CD4-positive, alpha-beta T cell treated with Interleukin-6 for 4 hours (primary cell): ENCODE data around the gene TRAPPC10.
A peak's percentile ranks its signal among the peaks of the same experiment; 100 is the strongest.

Source experiments
- DNase-seq: peaks from one replicate; pipeline ENCODE4 v3.0.0-alpha.2; 2020; ENCODE audit warnings: mixed read lengths

Gene TRAPPC10

DNA sequence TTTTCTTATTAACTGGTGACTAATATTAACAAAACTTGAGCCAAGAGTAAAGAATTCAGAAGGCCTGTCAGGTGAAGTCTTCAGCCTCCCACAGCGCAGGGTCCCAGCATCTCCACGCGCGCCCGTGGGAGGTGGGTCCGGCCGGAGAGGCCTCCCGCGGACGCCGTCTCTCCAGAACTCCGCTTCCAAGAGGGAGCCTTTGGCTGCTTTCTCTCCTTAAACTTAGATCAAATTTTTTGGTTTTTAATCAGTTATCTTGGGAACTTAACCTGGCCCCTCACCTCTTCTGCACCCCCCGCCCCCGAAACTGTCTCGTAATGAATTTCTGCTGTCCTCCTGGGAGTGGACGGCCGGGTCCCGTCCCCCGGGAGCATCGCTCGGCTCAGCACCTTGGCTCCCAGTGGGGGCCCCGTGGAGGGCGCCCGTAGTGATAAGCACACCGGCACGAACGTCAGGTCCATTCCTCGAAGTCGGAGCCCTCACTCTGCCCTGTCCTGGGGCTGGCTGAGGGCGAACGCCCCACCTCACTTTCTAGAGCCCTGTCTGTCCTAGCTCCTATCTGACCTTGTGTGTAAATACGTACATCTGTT, 29.5 kb upstream of the TRAPPC10 start:
- DNase-seq: no peak

DNA sequence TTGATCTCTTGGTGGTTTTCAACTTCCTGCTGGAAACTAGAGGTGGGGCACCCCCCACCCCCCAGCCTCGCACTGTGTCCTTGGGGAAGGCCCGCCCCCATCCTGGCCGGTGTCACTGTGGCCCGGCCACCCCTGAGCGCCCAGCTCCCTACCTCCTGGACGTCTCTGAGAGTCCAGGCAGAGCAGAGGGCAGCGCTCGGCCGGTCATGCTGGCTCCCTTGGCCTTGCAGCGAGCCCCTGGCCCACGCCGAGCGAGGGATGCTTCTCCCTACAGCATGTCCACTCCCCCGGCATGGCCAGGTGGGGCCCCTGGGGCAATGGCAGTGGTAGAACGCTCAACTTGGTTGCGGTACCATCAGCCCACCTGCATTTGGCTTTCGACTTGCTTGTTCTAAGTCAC, 28.7 kb upstream of the TRAPPC10 start:
- DNase-seq: no peak

DNA sequence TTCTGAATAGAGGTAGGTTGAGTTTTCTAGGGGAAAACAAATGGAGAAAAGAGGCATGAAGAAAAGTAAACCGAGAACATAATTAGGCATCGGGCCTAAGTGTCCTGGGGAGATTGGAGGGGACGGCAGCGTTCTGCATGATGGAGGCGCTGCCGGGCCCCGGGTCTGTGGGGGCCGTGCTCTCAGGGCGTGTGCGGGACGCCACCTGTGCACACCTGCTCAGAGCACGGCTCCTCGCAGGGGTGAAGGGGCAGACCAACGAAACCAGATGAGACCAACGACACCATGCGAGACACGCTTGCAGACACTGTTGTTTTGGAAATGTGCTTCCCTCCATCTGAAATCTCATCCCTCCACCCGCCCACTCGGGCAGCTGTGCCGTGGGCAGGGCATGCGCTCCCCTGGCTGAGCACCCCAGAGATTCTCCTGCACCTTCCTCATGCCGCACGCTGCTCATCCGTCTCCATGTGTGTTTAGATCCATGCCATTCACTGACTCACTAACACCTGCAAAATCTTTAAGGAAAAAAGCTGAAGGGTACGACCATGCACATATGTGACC, 28.2 kb upstream of the TRAPPC10 start:
- no peak for DNase-seq

DNA sequence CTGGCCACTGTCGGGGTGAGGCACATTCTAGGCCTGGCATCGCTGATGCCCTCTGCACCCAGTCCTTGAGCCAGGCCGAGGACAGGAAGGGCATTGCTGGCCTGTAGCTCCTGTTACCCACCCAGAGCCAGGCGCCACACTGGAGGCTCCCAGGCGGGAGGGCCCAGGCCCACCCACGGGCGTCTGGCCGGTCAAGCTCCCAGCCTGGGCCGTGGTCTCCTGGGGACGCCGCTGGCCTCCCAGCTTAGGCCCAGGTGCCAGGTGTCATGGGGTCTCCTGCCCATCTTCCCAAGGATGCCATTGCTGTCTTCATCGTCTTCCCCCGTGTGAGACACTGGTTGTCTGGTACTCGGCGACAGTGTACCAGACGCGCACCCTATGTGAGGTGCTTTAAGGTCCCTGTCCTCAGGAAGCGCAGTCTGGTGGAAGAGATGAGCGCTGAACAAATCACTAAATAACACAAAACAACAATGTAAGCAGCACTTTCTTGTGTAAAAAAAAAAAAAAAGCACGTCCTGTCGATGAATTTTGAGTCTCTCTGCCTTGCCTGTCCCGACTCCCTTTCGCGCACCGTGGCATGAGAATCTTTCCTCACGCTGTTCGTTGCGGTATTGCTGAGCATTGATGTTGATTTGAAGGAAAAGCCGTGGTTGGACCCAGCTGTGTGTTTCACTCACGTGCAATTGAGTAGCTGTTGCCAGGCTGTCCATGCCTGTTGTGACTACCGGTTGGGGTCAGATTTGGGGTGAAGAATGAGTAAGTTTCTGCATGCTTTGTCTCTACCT, 27.0 kb upstream of the TRAPPC10 start:
- DNase-seq: no peak

DNA sequence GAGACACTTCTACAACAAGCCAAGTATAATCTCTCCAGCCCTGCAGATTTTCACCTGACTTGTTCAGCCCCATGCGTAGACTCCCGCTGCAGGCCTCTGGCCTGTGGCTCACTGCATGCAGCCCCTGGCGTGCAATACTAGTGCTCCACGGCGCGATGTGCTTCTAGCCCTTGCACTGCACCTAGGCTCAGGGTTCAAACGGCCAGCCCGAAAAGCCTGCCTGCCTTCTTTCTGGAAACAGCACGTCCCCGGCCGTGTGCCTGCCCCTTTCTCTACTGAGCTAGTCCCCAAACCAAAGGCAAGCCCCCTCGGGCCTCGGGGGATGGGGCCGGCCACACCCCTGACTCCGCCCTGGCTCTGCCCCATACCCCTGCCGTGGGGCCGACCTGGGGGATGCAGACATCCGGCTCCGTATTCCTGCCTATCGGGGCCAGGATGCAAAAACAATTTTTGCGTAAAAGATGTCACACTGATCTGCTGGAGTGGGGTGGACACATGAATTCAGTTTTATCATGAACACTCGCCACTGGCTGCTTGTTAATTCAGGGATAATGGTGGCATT, 26.3 kb upstream of the TRAPPC10 start:
- DNase-seq: peak; percentile 9

DNA sequence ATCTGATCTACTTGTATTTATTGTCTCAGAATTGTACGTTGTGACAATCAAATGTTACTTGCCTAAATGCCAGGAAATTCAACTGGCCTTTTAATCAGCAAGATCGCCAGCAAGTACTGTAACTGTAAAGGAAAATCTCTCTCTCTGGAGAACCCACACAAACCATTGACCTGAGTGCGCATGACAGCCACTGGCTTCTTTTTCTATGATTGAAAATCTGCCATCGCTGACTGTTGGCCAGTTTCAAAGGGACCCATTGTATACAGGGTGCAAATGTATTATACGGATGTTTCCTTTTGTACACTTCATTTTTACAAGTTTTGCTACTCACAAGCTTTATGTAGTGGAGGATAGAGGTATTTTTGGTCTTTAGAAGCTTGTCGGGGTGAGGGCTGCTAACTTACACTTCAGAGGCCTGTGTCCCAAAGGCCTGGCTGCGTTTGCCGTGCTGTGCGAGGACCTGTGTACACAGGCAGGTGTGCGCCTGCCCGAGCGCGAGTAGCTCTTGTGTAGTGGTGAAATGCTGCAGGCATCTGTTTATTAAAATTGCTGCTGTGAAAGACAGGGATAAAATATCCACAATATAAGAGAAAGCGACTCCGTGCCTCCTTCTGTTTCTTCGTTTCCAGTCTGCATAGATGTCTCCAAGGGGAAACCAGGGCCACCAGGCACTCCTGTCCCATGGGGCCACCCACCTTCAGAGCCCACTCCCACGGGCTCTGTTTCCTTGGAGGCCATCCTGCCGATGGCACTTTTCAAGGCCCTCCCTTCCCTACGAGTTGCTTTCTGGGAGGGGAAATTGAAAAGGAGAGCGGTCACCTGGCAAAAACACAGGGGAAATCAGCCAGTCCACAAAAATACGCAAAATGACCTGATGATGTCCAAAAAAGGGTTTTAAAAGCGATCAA, 25.3 kb upstream of the TRAPPC10 start:
- DNase-seq: no peak

DNA sequence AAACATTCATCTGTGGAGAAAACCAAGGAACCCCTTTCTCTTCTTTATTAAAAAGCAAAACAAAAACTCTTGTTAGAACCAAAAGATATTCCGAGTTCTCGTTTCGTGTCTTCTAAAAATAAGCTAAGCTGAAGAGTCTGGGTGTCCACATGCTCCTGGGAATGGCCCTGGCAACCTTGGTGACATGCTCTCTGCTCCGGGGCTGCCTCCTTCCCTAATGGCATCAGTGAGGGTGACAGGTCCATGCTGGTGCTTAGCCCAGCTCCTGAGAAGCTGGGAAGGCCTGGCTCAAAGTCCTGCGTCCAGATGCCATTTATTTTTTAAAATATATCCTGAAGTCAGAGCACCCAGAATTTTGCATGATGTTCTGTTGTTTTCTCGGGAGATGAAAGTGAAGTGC, 24.6 kb upstream of the TRAPPC10 start:
- no peak for DNase-seq

DNA sequence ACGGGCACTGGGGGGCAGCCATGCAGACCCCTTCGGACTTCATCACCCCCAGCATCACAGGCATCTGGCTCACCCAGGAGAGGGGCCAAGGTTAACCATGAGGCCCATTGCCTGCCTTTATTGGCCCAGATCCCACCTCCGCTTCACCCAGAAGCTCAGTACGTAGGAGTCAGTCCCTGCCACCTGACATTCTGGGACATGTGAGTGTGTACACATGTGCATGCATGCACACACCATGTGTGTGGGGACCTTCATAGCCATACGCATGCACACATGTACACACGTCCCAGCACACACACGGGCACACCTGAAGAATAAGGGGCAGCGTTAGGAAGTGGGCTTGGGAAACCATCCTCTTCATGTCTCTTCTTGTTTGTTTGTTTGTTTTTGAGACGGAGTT, 24.1 kb upstream of the TRAPPC10 start:
- DNase-seq: no peak

DNA sequence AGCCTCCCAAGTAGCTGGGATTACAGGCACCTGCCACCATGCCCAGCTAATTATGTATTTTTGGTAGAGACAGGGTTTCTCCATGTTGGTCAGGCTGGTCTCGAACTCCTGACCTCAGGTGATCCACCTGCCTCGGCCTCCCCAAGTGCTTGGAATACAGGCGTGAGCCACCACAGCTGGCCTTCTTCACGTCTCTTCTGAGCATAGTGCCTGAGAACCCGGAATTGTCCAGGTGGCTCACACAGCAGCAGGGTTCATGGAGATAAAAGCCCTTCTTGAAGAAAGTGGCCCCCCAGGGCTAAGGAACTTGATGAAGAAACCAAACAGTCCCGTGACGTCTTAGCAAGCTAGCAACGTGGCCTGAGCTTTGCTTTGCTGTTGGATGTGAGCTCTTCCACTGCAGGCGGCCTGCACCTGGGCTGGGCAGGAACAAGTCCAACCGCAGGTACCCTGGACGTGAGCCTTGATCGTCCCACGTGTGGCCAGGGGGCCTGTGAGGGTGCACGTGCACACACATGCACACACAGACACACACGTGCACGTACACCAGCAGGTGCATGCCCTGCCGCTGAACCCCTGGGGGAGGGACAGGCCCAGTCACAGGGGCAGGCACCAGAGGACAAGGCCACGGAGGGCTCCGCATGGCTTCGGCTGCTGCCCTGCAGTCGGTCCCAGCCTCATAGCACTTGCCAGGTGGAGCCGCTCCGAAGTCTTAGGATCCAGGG, 23.4 kb upstream of the TRAPPC10 start:
- DNase-seq: no peak

DNA sequence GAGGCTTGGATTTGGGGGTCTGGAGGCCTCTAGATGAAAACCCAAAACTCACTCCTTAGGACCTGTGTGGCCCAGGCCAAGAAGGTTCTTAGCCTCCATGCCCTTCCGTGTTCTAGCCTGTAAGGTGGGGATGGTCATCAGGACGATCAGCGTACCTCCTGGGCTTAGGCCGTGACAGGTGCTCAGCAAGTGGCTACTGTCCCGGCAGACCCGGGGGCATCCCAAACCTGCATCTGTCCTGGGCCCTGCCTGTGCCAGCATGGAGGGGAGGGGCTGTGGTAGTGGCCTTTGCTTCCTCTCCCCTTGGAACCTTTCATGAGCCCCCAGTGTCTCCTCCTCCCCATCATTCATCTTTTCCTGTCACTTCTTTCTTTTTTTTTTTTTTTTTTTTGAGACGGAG, 22.7 kb upstream of the TRAPPC10 start:
- DNase-seq: no peak

DNA sequence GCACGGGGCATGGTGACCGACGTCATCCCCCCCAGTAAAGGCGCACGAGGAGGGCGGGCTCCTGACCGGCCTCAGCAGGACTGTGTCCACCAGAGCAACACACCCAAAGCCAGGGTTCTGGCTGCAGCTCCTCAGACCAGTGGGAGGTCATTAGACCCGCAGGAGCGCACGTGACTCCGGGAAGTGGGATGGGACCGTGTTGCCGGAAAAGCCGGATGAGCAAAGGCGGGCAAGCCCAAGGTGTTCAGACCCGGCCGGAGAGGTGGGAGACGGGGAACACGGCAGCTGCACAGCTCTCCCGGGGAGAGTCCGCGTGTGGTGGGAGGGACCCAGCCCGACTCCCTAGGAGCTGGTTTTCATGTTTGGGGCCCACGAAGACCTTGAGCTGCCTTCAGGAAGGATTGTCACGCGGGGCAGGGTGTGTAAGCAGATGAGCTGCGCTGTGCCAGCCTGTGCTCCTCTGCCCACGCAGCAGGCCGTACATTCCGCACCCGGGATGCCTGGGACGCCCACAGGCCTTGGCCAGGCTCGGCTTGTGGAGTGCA, 20.6 kb upstream of the TRAPPC10 start:
- DNase-seq: no peak

DNA sequence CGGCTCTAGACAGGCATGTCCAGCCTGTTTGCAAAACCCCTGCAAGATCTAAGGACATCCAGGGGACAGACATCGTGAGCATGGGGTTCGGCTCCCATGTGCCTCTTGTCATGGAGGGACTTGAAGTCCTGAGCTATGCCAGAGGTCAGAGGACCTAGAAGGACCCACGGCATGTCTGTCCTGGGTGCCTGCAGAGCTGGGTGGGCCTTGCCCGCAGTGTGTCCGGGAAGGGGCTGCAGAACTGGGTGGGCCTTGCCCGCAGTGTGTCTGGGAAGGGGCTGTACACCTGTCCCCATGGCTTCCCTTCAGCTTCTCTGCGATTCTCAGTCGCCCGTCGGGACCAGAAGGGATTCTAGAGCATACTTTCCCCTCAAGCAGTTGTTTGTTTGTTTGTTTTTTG, 20.0 kb upstream of the TRAPPC10 start:
- DNase-seq: no peak

DNA sequence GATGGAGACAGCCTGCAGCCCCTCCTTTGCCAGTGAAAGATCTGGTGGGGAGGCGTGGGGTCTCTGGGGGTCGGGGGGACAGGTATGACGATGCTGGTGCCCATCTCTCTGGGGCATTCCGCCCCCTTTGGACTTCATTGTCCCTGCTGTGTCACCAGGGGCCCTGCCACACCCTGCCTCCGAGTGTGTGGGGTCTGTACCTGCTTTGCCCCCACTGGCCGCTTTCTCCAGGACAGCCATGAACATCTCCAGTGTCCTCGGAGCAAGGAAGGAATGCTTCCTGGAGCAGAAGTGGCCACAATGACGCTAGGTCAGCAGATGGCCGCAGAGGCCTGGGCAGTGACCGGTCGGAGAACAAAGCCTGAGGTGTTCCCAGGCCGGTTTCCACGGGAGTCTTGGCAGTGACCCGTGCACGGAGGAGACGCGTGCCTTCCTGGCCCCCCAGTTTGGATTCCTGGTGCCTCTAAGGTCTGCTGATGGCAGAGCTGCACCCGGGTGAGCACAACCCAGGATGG, 18.6 kb upstream of the TRAPPC10 start:
- no peak for DNase-seq

DNA sequence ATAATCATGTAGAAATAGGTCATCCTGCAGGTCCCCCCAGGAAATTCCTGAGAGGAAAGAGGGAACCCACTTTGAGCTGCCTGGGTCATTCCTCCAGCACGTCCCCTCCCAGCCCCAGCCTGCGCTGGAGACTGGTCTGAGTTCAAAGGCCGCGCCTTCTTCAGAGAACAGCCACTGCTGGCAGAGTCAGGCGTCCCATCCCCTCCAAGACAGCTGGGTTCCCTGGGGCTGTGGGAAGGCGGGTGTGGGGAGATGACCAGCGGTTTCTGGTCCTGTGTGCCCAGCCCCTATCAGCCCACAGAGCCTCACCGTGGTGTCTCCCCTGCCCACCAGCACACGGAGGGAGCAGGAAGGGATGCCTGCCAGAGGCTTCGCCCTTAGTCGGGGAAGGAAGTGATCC, 18.0 kb upstream of the TRAPPC10 start:
- DNase-seq: no peak

DNA sequence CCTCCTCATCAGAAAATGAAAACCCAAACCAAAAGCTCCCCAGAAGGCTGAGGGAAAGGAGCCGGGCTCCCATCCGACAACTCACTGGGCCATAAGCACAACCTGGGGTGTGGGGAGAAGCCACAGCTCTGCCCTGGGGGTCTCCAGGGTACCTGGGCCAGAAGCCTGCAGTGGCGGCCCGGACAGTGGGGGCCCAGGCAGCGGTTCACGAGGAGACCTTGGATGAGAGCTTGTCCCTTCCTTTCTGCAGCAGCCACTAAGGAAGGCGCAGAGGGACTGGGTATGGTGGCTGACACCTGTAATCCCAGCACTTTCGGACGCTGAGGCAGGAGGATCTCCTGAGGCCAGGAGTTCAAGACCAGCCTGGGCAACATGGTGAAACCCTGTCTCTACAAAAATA, 17.5 kb upstream of the TRAPPC10 start:
- DNase-seq: no peak

DNA sequence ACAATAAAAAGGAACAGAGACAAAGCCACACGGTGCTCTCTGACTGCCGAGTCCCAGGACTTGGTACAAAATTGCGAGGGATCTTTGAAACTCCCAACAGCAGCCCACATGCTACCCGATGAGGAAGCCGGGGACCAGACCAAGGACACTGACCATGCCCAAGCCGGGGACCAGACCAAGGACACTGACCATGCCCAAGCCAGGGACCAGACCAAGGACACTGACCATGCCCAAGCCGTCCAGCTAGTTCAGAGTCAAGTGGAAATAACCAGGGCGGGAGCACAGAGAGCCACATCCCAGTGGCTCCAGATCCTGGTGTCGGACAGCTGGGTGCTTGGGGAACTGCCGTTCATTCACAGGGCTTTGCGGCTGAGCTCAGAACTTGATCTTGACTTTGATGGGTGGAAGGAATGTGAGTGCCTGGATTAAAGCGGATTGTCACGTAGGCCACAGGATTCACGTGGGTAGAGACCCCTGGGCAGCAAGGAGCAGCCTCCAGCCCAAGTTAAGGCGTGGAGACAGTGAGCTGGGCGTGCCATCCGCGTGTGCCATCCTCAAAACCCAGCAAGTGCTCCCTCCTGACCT, 16.5 kb upstream of the TRAPPC10 start:
- DNase-seq: no peak

DNA sequence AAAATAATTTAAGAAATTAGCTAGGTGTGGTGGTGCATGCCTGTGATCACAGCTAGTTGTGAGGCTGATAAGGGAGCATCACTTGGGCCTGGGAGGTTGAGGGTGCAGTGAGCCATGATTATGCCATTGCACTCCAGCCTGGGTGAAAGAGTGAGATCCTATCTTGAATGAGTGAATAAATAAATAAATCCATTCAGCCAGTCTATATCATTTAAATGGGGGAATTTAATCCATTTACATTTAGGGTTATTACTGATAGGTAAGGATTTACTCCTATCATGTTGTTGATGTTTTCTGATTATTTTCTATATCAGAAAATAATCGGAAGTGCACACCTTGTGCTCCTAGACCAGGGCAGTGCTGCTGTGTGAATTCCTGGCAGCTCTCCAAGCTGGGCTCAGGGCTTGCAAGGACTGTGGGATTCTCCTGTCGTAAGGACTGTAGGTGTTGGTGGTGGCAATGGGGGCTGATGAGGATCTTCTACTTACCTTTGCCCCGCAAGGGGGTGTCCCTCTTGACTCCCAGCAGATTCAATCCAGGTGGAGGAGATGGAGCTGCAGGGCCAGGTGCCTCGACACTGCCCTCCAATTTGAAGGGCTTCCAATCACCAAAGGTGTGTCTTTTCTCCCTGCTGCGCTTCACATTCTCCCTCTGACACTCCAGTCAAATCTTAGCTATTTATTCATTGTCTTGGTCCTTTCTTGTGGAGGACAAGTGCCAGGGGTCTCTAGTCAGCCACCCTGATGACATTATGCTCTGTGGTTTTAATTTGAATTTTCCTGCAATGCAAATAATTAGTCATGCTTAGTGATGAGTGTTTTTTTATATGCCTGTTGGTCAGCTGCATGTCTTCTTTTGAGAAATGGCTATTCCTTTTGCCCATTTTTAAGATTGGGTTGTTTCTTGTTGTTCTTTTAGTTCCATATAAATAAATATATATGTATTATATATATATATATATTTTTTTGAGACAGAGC, 14.1 kb upstream of the TRAPPC10 start:
- DNase-seq: no peak

DNA sequence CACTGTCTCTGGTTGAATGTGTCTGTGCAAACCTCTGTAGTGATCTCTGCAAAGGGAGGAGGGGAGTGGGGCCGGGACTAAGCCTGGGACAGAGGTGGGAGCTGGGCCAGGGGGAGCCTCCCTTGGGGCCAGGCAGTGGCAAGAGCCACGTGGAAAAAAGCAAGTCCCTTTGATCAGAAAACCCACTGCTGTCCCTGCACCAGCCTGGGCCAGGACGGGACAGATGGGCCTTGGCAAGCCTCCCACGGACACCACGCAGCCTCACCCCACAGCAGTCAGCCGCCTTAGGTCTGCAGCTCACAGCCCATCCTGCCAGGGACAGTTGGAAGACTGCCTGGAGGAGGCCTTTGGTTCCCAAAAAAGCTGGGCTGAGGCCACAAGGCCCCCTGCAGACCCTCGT, 11.7 kb upstream of the TRAPPC10 start:
- no peak for DNase-seq

DNA sequence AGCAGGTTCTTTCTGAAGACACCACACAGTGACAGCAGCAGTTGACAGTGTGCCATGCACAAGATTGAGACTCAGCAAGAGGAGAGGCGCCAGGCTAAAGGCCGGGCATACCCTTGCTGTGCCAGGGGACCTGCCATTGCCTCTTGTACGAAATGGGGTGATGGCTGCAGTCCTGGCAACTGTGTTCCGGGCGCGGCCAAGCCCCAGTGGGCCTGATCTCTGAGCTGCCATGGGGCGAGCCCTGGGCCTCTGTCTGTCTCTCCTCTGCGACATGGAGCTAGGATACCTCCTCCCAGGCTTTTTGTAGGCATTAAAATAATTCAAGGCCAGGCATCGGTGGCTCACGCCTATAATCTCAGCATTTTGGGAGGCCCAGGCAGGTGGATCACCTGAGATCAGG, 9.6 kb upstream of the TRAPPC10 start:
- no peak for DNase-seq

DNA sequence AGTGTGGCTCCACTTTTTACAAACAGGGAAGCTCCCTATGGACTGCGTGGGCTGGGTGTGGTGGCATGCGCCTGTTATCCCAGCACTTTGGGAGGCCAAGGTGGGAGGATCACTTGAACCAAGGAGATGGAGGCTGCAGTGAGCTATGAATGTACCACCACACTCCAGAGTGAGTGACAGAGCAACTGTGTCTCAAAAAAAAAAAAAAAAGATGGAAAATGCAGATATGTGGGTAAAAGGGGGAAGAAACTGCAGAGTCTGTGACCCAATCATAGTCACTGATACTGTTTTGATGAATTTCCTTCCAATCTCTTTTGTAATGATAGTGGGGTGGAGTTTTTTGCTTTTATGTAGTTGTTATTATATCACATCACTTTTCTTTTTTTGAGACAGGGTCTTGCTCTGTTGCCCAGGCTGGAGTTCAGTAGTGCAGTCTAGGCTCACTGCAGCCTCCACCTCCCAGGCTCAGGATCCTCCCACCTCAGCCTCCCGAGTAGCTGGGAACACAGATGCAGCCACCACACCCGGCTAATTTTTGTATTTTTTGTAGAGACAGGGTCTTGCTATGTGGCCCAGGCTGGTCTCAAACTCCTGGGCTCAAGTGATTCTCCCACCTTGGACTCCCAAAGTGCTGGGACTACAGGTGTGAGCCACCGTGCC, 8.7 kb upstream of the TRAPPC10 start:
- DNase-seq: no peak
